ENCODE results near the gene CRIM1. TPM values are rescaled to one million over a fixed set of nuclear protein-coding genes. Genes with fewer than 3 reads are reported as not detected.
A peak's percentile ranks its signal among the peaks of the same experiment; 100 is the strongest.

The CRIM1 gene
- total RNA-seq, 1 experiment from 2014 or later = 1.0 TPM

GRCh38 chr2:36480028-36480427 is 124.5 kb downstream of the CRIM1 start:
- in situ Hi-C loops (cut with HindIII; ENCODE audit: low pct_unique_long_range_greater_than_20kb, low sequenced_read_pairs) = no loop called here
- no peak for DNase-seq (ENCODE audit: low read depth, low spot score)

- no peak for DNase-seq (ENCODE audit: low read depth, low spot score)
- in situ Hi-C loops (cut with HindIII; ENCODE audit: low pct_unique_long_range_greater_than_20kb, low sequenced_read_pairs) = no loop called here
These were observed 125.1 kb downstream of the CRIM1 start for GRCh38 chr2:36480636-36481035.

- DNase-seq (ENCODE audit: low read depth, low spot score) = no peak
- in situ Hi-C loops (cut with HindIII; ENCODE audit: low pct_unique_long_range_greater_than_20kb, low sequenced_read_pairs) = no loop called here
These were observed 126.1 kb downstream of the CRIM1 start for GRCh38 chr2:36481709-36482108.

GRCh38 chr2:36482576-36483214 is 127.1 kb downstream of the CRIM1 start:
- no peak for DNase-seq (ENCODE audit: low read depth, low spot score)
- in situ Hi-C loops (cut with HindIII; ENCODE audit: low pct_unique_long_range_greater_than_20kb, low sequenced_read_pairs) = no loop called here

- in situ Hi-C loops (cut with HindIII; ENCODE audit: low pct_unique_long_range_greater_than_20kb, low sequenced_read_pairs) = no loop called here
- DNase-seq (ENCODE audit: low read depth, low spot score) = no peak
These were observed 127.7 kb downstream of the CRIM1 start for GRCh38 chr2:36483290-36483689.

GRCh38 chr2:36484454-36484853 is 128.9 kb downstream of the CRIM1 start:
- in situ Hi-C loops (cut with HindIII; ENCODE audit: low pct_unique_long_range_greater_than_20kb, low sequenced_read_pairs) = no loop called here
- DNase-seq (ENCODE audit: low read depth, low spot score) = no peak

- in situ Hi-C loops (cut with HindIII; ENCODE audit: low pct_unique_long_range_greater_than_20kb, low sequenced_read_pairs) = no loop called here
- no peak for DNase-seq (ENCODE audit: low read depth, low spot score)
These were observed 129.9 kb downstream of the CRIM1 start for GRCh38 chr2:36485521-36485920.

GRCh38 chr2:36486521-36487044 is 131.0 kb downstream of the CRIM1 start:
- DNase-seq (ENCODE audit: low read depth, low spot score) = no peak
- in situ Hi-C loops (cut with HindIII; ENCODE audit: low pct_unique_long_range_greater_than_20kb, low sequenced_read_pairs) = no loop called here

GRCh38 chr2:36487947-36488346 is 132.4 kb downstream of the CRIM1 start:
- in situ Hi-C loops (cut with HindIII; ENCODE audit: low pct_unique_long_range_greater_than_20kb, low sequenced_read_pairs) = no loop called here
- no peak for DNase-seq (ENCODE audit: low read depth, low spot score)

GRCh38 chr2:36489281-36489680 is 133.7 kb downstream of the CRIM1 start:
- DNase-seq (ENCODE audit: low read depth, low spot score) = no peak
- in situ Hi-C loops (cut with HindIII; ENCODE audit: low pct_unique_long_range_greater_than_20kb, low sequenced_read_pairs) = no loop called here

GRCh38 chr2:36490749-36491148 is 135.2 kb downstream of the CRIM1 start:
- in situ Hi-C loops (cut with HindIII; ENCODE audit: low pct_unique_long_range_greater_than_20kb, low sequenced_read_pairs) = no loop called here
- DNase-seq (ENCODE audit: low read depth, low spot score) = no peak

- no peak for DNase-seq (ENCODE audit: low read depth, low spot score)
- in situ Hi-C loops (cut with HindIII; ENCODE audit: low pct_unique_long_range_greater_than_20kb, low sequenced_read_pairs) = no loop called here
These were observed 136.8 kb downstream of the CRIM1 start for GRCh38 chr2:36492216-36492945.

GRCh38 chr2:36493306-36493705 is 137.7 kb downstream of the CRIM1 start:
- DNase-seq (ENCODE audit: low read depth, low spot score) = no peak
- in situ Hi-C loops (cut with HindIII; ENCODE audit: low pct_unique_long_range_greater_than_20kb, low sequenced_read_pairs) = no loop called here

- DNase-seq (ENCODE audit: low read depth, low spot score) = no peak
- in situ Hi-C loops (cut with HindIII; ENCODE audit: low pct_unique_long_range_greater_than_20kb, low sequenced_read_pairs) = no loop called here
These were observed 142.1 kb downstream of the CRIM1 start for GRCh38 chr2:36497570-36498163.

- DNase-seq (ENCODE audit: low read depth, low spot score) = no peak
- in situ Hi-C loops (cut with HindIII; ENCODE audit: low pct_unique_long_range_greater_than_20kb, low sequenced_read_pairs) = no loop called here
These were observed 143.7 kb downstream of the CRIM1 start for GRCh38 chr2:36499128-36499820.

- DNase-seq (ENCODE audit: low read depth, low spot score) = no peak
- in situ Hi-C loops (cut with HindIII; ENCODE audit: low pct_unique_long_range_greater_than_20kb, low sequenced_read_pairs) = no loop called here
These were observed 144.5 kb downstream of the CRIM1 start for GRCh38 chr2:36500072-36500471.

- no peak for DNase-seq (ENCODE audit: low read depth, low spot score)
- in situ Hi-C loops (cut with HindIII; ENCODE audit: low pct_unique_long_range_greater_than_20kb, low sequenced_read_pairs) = no loop called here
These were observed 146.5 kb downstream of the CRIM1 start for GRCh38 chr2:36502081-36502480.

- in situ Hi-C loops (cut with HindIII; ENCODE audit: low pct_unique_long_range_greater_than_20kb, low sequenced_read_pairs) = no loop called here
- DNase-seq (ENCODE audit: low read depth, low spot score) = peak; percentile 87
These were observed 151.8 kb downstream of the CRIM1 start for GRCh38 chr2:36507408-36507812.
